Gastrocnemius medialis (tissue), 4 donors: ENCODE results near the gene MYRF.

Experiments
- POLR2A ChIP-seq, 2 donors: fragments of 450-650 bp; IDR thresholded peaks; one replicate each; pipeline ENCODE4 v1.6.1; 2017; ENCODE audit warnings: antibody characterized with exemption in 2 of 2, mild to moderate bottlenecking in 2 of 2, moderate library complexity in 2 of 2
- TF ChIP-seq, protein P1 (sequence below), 5 experiments: fragments of 450-650 bp in 3 of 5; fragments of 200-600 bp in 2 of 5; sonication (generic) in 2 of 5; IDR thresholded peaks in 4 of 5; conservative IDR thresholded peaks in 1 of 5; 1 replicate in 4 of 5; 2 replicates in 1 of 5; pipeline ENCODE4 v1.5.1; 2016 to 2019; ENCODE audit warnings: antibody characterized with exemption in 5 of 5, mild to moderate bottlenecking in 3 of 5, moderate library complexity in 3 of 5

DNA sequence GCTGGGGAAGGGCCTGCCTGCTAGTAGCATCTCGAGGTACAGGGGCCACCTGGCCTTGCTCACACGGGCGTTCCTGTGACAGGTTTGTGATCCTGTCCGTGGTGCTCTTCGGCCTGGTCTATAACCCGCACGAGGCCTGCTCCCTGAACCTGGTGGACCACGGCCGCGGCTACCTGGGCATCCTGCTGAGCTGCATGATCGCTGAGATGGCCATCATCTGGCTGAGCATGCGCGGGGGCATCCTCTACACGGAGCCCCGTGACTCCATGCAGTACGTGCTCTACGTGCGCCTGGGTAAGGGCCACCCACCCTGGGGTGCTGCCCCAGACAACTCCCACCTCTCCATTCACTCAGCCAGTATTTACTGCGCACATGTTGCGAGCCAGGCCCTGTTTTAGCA lies 31.8 kb upstream of the MYRF start:
- TF ChIP-seq, protein P1, sequence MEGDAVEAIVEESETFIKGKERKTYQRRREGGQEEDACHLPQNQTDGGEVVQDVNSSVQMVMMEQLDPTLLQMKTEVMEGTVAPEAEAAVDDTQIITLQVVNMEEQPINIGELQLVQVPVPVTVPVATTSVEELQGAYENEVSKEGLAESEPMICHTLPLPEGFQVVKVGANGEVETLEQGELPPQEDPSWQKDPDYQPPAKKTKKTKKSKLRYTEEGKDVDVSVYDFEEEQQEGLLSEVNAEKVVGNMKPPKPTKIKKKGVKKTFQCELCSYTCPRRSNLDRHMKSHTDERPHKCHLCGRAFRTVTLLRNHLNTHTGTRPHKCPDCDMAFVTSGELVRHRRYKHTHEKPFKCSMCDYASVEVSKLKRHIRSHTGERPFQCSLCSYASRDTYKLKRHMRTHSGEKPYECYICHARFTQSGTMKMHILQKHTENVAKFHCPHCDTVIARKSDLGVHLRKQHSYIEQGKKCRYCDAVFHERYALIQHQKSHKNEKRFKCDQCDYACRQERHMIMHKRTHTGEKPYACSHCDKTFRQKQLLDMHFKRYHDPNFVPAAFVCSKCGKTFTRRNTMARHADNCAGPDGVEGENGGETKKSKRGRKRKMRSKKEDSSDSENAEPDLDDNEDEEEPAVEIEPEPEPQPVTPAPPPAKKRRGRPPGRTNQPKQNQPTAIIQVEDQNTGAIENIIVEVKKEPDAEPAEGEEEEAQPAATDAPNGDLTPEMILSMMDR (IDR thresholded peaks at IDR 0.05 in 4 of 5, conservative IDR thresholded peaks at IDR 0.05 in 1 of 5) = no peak
- no peak for TF ChIP-seq POLR2A (IDR thresholded peaks at IDR 0.05)
